K562 (cell line): ENCODE data around the gene MSX1. TPM values are rescaled to one million over a fixed set of nuclear protein-coding genes. Genes with fewer than 3 reads are reported as not detected.

Experiments used
- ATAC-seq: fragments of 200-7000 bp; cut with Tn5 transposase; 3 replicates; pipeline ENCODE4 v1.9.1; 2020; ENCODE audit warnings: moderate library complexity
- BruUV-seq: library from RNA; stranded (reverse); fragments of 400-500 nt; replicated peaks from 2 replicates; lab custom pipeline; 2021; lab: Mats Ljungman, UMichigan
- CTCF ChIA-PET: fragments of 300-600 bp; formaldehyde crosslinking; extraction: SDS; loops from one replicate; lab custom pipeline; 2021; ENCODE audit warnings: low intra/inter-chr PET ratio; lab: Yijun Ruan, JAX
- POLR2A ChIA-PET: fragments of 300-600, 350-650 bp; sonication (Branson Sonifier 250); formaldehyde crosslinking; extraction: SDS; loops from one replicate; lab custom pipeline; 2021; ENCODE audit warnings: antibody characterized with exemption, inconsistent platforms; lab: Yijun Ruan, JAX
- DNase-seq, 4 experiments: peaks; one replicate each; pipeline versions ENCODE4 v3.0.0 to v3.0.0-alpha.2; 2011 to 2018; ENCODE audit warnings: low spot score in 3 of 4, mixed read lengths in 3 of 4; ENCODE audit errors: extremely low read depth in 1 of 4
- FAIRE-seq: peaks from 2 replicates; lab custom pipeline; 2011; peaks lifted over from hg19 to GRCh38; lab: Jason Lieb, UNC
- H2AFZ ChIP-seq: 2 replicates; pipeline ENCODE4 v1.6.0; 2011; ENCODE audit warnings: low read depth, low read length, control low read depth, inconsistent platforms
- H3K27ac ChIP-seq: fragments of 200-600 bp; 3 replicates; pipeline ENCODE4 v1.8.0; 2011; ENCODE audit warnings: low read depth, mild to moderate bottlenecking, control low read depth, inconsistent platforms, low read length, moderate library complexity, mixed read lengths; ENCODE audit errors: extremely low read depth
- H3K27me3 ChIP-seq, 2 experiments: fragments of 300-600 bp in 1 of 2; 2 replicates in 1 of 2; 3 replicates in 1 of 2; pipeline versions ENCODE4 v1.6.0 to v1.8.0; 2011; ENCODE audit warnings: inconsistent platforms in 2 of 2, low read length in 2 of 2, mild to moderate bottlenecking in 1 of 2, mixed read lengths in 1 of 2, moderate library complexity in 1 of 2; ENCODE audit not compliant: control insufficient read depth in 2 of 2, insufficient read depth in 2 of 2
- H3K36me3 ChIP-seq: fragments of 300-600 bp; 3 replicates; pipeline ENCODE4 v1.8.0; 2011; ENCODE audit warnings: mild to moderate bottlenecking, low read length, inconsistent platforms; ENCODE audit not compliant: control insufficient read depth, insufficient read depth
- H3K4me1 ChIP-seq, 2 experiments: fragments of 200-600 bp in 1 of 2; replicated peaks in 1 of 2; 2 replicates in 1 of 2; 3 replicates in 1 of 2; pipeline versions ENCODE4 v1.5.1 to v1.8.0; 2011; ENCODE audit warnings: inconsistent platforms in 2 of 2, low read length in 2 of 2, mild to moderate bottlenecking in 1 of 2, mixed read lengths in 1 of 2, moderate library complexity in 1 of 2; ENCODE audit not compliant: control insufficient read depth in 2 of 2, insufficient read depth in 2 of 2
- H3K4me2 ChIP-seq: 2 replicates; pipeline ENCODE4 v1.6.1; 2011; ENCODE audit warnings: low read length, control low read depth, inconsistent platforms, mixed read lengths; ENCODE audit not compliant: insufficient read depth
- H3K4me3 ChIP-seq: fragments of 200-600 bp; sonication (generic), shearing (Covaris generic); 2 replicates; pipeline ENCODE4 v1.5.1; 2016; ENCODE audit warnings: control low read depth, inconsistent platforms
- H3K79me2 ChIP-seq: fragments of 200-600 bp; 3 replicates; pipeline ENCODE4 v1.8.0; 2011; ENCODE audit warnings: low read length, inconsistent platforms; ENCODE audit not compliant: control insufficient read depth, insufficient read depth
- H3K9ac ChIP-seq, 2 experiments: 2 replicates each; pipeline versions ENCODE4 v1.6.0 to v1.6.1; 2011; ENCODE audit warnings: low read depth in 2 of 2, low read length in 2 of 2, control low read depth in 1 of 2, inconsistent platforms in 1 of 2, mild to moderate bottlenecking in 1 of 2, mixed read lengths in 1 of 2; ENCODE audit not compliant: insufficient read depth in 1 of 2
- H3K9me1 ChIP-seq: one replicate; pipeline ENCODE4 v1.6.0; 2011; ENCODE audit warnings: inconsistent platforms, mild to moderate bottlenecking, low read length, moderate library complexity; ENCODE audit not compliant: control insufficient read depth, insufficient read depth
- H3K9me3 ChIP-seq: replicated peaks from 2 replicates; pipeline ENCODE4 v1.5.1; 2011; ENCODE audit warnings: low read depth, low read length, inconsistent platforms; ENCODE audit not compliant: control insufficient read depth, insufficient read depth
- H4K20me1 ChIP-seq: replicated peaks from 2 replicates; pipeline ENCODE4 v1.6.1; 2011; ENCODE audit warnings: low read length, inconsistent platforms, mixed read lengths; ENCODE audit not compliant: control insufficient read depth, insufficient read depth
- BHLHE40 ChIP-seq: IDR thresholded peaks from 2 replicates; pipeline ENCODE4 v1.6.1; 2011; ENCODE audit warnings: low read length, improper control_type of control experiment
- GATA2 ChIP-seq: sonication (generic); formaldehyde crosslinking; IDR thresholded peaks from 2 replicates; pipeline ENCODE4 v1.4.0; 2020; ENCODE audit warnings: mild to moderate bottlenecking, missing genetic modification reagents
- RBM25 ChIP-seq: fragments of 200-400 bp; formaldehyde crosslinking; IDR thresholded peaks from 2 replicates; pipeline ENCODE4 v1.6.1; 2018; ENCODE audit warnings: low read length, low read depth, moderate library complexity; ENCODE audit not compliant: severe bottlenecking
- STAT5B ChIP-seq: fragments of 250-450 bp; sonication (Bioruptor Pico); IDR thresholded peaks from 2 replicates; pipeline ENCODE4 v1.8.0; 2021; ENCODE audit warnings: mild to moderate bottlenecking, inconsistent platforms
- ZFP36 ChIP-seq: fragments of 150-350 bp; IDR thresholded peaks from 2 replicates; pipeline ENCODE4 v1.6.1; 2018; ENCODE audit warnings: low read length, low read depth; ENCODE audit not compliant: partially characterized antibody
- ZNF239 ChIP-seq: fragments of 250-450 bp; sonication (Bioruptor Pico); IDR thresholded peaks from 2 replicates; pipeline ENCODE4 v1.4.0; 2020; ENCODE audit warnings: mild to moderate bottlenecking
- WGBS: fragments of 100-300 bp; shearing (Covaris generic); methylation state at CpG from one replicate; pipeline ENCODE4 v1.1.6; 2016; ENCODE audit warnings: low coverage, mixed read lengths; ENCODE audit not compliant: insufficient coverage; ENCODE audit errors: missing lambda C conversion rate; 5-methylcytosine and 5-hydroxymethylcytosine counted together
- in situ Hi-C: fragments of 300-500 bp; cut with MboI; formaldehyde crosslinking; loops from 4 replicates; pipeline ENCODE4 v1.15.0; 2018; ENCODE audit warnings: inconsistent platforms, mixed read lengths
- intact Hi-C: fragments of 100-400 bp; cut with micrococcal nuclease; formaldehyde crosslinking; loops from 2 replicates; pipeline ENCODE4 v1.14.2; 2022
- polyA plus RNA-seq, 8 experiments: library from polyadenylated mRNA; depleted of rRNA in 4 of 8; stranded (reverse) in 5 of 8; unstranded in 3 of 8; fragments of >200 nt; fragmentation: Nextera tagmentation in 2 of 8; fragmentation: Illumina TruSeq in 1 of 8; extraction: Ambion mirVana in 2 of 8; extraction: Trizol in 1 of 8; gene quantifications; 2 replicates each; pipeline versions ENCODE4 v1.2.1 to v1.2.3, GENCODE V29; 2011 to 2014; ENCODE audit warnings: inconsistent platforms in 1 of 8, missing spikeins in 1 of 8
- total RNA-seq, 7 experiments: library from RNA; depleted of rRNA in 6 of 7; stranded (reverse); fragments of >200 nt in 6 of 7; fragmentation: Illumina TruSeq in 2 of 7; extraction: Trizol in 2 of 7; gene quantifications; 2 replicates each; pipeline versions ENCODE4 v1.2.1 to v1.2.3, GENCODE V29; 2011 to 2021; ENCODE audit warnings: low replicate concordance in 1 of 7

Gene MSX1
- total and polyA plus RNA-seq, 9 of the 15 experiments (the other 6 are each of a cell fraction or from before 2014, with no cell fraction given), result 1.3 to 6.3 (median 2.3) TPM

DNA sequence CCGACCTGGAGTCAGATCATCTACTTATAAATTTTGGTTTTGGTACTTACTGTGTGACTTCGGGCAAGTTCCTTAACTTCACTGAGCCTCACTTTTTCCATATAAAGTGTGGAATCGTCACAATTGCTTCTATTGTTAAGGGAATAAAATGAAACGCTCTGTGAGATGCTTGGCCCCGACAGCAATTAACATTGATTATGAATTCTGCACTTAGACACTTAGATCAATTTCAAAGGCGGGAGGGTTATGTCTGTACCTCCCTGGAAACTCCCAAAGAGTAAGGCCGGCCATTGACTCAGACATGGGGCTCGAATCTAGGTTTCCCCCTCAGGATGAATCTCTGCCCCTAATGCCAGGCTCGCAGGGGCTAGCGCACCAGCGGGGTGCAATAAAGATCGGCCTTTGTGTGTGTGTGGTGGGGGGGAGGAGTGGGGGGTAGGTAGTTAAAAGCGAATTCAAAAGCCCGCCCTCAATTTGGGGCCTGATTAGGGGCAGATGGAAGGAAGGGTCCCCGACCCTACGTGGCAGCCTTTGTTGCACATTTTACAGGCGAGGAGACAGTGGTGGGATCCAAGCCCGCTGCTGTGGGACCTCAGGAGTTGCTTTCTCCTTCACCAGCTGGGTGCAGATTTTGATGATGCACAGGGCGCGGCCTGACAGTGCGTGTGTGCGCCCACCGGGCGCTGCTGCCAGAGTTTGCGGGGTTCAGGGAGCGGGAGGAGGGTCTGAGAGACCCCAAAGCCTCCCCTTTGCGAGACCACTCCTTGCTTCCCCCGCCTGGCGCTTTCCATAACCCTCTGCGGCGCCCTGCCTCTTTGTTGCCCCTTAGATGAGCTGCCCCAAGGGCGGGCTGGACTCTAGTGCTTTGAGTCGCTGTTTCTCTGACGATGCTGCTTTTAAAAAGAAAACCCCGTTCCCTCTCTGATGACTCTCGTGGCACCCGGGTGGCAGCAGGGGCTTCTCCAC is 9.6 kb downstream of the MSX1 start:
- Histone ChIP-seq H3K36me3 (no peaks in the 10 kb centered on the region), H3K4me3 (no peak overlapping the region), H4K20me1 (peaks cover 10% of the 10 kb centered on the region), H3K27me3 (peaks cover 65 to 94% of the 10 kb centered on the region in 2 experiments), H3K9me3 (no peaks in the 10 kb centered on the region), H3K27ac (no peak overlapping the region), H2AFZ (no peak overlapping the region), H3K9me1 (no peaks in the 10 kb centered on the region), H3K4me2 (no peak overlapping the region), H3K9ac (no peak overlapping the region), H3K4me1 (peaks cover 0 to 6% of the 10 kb centered on the region in 2 experiments; a peak in 2 of 5 replicates), H3K79me2 (no peaks in the 10 kb centered on the region)
- DNase-seq (no peak), ATAC-seq (no peak), FAIRE-seq (no peak)
- WGBS, result 2% methylated on average over 31 of the region's 37 CpGs
- intact Hi-C loops (no loop called here), in situ Hi-C loops (no loop called here)
- no TSS peak for BruUV-seq
- CTCF ChIA-PET, result no interaction called here
- no peak for TF ChIP-seq BHLHE40
- TF ChIP-seq STAT5B (CRISPR knock-in tag), result no peak
- peak; percentile 20 for TF ChIP-seq RBM25
- TF ChIP-seq ZFP36, result peak; percentile 19
- no peak for TF ChIP-seq GATA2 (CRISPR knock-in tag)
- no peak for TF ChIP-seq ZNF239 (CRISPR knock-in tag)
- POLR2A ChIA-PET, result no interaction called here
